Right forelimb (tissue), 1 donor: ENCODE data around the gene KHDC1L.
"Not testable (repeated sequence)": the region's sequence is repeated elsewhere in the genome, so short reads cannot be mapped to it uniquely, and the experiment has no call there.

ENCODE experiments used
- DNase-seq: peaks from one replicate; pipeline ENCODE4 v3.0.0-alpha.2; 2018

The KHDC1L gene

DNA sequence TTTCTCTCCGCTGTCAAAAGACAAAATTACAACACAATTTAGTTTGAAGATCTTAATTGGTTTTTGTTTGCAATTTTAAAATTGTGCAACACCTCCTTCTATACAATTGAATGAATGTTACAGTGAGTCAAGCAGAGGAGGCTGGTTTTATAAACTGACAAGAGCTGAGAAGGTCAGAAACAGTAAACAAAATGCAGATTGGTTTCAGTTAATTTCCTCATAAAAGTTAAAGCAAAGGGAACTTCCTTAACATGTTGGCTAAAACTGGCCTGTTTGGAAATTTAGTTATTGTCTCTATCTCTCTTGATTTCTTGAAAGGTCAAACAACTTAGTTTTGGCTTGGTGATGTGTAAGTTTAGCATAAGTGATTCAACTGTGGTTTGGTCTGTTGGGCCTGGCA lies 22.2 kb downstream of the KHDC1L start:
- no peak for DNase-seq

GRCh38 chr6:73200735-73201134 lies 24.6 kb downstream of the KHDC1L start:
- DNase-seq, result no peak

- no peak for DNase-seq
These were observed 25.0 kb downstream of the KHDC1L start for GRCh38 chr6:73200247-73200646.

DNA sequence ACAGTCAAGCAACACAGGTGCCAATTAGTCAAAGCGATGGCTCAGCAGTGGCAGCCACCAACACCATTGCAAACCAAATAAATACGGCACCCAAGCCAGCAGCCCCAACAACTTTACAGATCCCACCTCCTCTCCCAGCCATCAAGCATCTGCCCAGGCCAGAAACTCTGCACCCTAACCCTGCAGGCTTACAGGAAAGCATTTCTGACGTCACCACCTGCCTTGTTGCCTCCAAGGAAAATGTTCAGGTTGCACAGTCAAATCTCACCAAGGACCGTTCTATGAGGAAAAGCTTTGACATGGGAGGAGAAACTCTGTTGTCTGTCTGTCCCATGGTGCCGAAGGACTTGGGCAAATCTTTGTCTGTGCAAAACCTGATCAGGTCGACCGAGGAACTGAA lies 30.6 kb downstream of the KHDC1L start:
- DNase-seq, result no peak

DNA sequence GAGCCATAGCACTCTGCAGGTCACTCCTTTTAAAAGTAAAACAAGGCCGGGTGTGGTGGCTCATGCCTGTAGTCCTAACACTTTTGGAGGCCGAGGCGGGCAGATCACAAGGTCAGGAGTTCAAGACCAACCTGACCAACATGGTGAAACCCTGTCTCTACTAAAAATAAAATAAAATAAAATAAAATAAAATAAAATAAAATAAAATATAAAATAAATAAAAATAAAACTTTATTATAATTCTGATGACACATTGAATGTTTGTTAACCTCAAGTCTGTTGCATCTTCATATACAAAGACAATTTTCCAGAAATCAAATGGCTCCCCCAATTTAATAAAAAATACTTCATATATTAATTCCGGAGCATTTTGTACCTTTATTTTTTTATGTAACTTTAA lies 32.0 kb downstream of the KHDC1L start:
- DNase-seq, result not testable (repeated sequence)

- no peak for DNase-seq
These were observed 43.2 kb downstream of the KHDC1L start for GRCh38 chr6:73182021-73182607.

DNA sequence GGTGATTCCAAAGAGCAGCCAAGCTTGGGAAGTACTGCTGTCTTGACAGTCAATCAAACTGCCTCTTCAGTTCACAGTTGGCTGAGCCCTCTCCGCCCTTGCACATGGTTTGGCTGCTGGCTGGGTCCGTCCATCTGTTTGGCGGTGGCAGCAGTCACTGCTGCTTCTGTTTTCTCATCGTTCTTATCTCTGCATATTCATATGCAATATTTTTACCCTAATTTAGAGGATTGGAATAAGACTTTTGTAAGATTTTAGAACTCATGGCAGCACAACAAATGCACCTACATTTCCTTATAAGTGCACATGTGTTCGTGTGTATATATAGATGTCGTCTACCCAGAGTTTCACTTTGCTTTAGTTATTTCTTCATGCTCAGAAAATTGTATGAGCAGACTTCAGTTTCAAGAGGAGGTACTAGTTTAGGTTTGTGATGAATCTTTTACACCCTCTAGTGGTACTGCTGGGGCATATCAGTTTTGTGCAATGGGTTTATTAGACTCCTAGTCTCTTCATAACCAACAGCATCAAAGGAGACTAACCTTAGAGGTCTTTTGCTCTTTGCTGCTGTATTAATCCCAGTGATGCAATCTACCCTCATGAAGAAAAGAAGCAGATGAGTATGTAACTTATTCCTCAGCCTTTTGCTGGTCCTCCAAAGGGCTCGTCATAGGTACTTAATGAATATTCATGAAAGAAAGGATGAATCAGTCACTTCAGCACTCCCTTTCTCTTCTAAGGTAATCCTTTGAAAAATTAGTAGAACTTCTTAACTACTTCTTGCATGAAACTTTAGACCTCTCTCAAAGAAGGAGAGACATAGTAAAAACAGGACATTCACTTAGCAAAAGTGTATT lies 44.3 kb downstream of the KHDC1L start:
- DNase-seq, result no peak

- no peak for DNase-seq
These were observed 45.1 kb downstream of the KHDC1L start for GRCh38 chr6:73180076-73180738.

GRCh38 chr6:73177221-73177944 lies 47.9 kb downstream of the KHDC1L start:
- DNase-seq, result no peak

GRCh38 chr6:73176057-73176456 lies 49.2 kb downstream of the KHDC1L start:
- DNase-seq, result no peak

DNA sequence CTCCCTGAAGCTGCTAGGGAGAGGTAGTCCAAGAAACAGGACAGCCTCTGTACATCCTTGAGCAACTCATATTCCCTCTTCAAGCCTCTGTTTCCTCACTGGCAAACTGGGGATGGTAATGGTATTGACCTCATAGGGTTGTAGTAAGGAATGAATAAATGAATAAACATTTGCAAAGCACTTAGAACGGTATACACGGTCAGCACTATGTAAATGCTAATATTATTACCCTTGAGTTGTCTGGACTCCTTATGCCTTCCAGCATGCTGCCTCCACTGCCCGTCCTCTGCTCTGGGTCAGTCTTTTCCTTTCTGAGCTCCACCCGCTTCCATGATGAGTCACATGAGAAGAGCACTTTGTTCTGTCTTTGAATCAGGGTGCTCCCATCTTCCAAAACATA lies 50.6 kb downstream of the KHDC1L start:
- no peak for DNase-seq
